IMR-90 (cell line): Measurements from ENCODE around the gene ADAMTS10. TPM values are rescaled to one million over a fixed set of nuclear protein-coding genes. Genes with fewer than 3 reads are reported as not detected.
"Not testable (repeated sequence)": the region's sequence is repeated elsewhere in the genome, so short reads cannot be mapped to it uniquely, and the experiment has no call there.

Experiments used
- ATAC-seq: fragments of 200-7000 bp; cut with Tn5 transposase; 2 replicates; pipeline ENCODE4 v1.9.1; 2020; ENCODE audit warnings: low read depth, mild to moderate bottlenecking, moderate library complexity
- BruUV-seq: library from RNA; stranded (reverse); fragments of 400-500 nt; replicated peaks from 2 replicates; lab custom pipeline; 2021; lab: Mats Ljungman, UMichigan
- CTCF ChIA-PET: fragments of 300-600 bp; formaldehyde crosslinking; extraction: SDS; loops from one replicate; lab custom pipeline; 2021; ENCODE audit warnings: antibody characterized with exemption; lab: Yijun Ruan, JAX
- POLR2A ChIA-PET: fragments of 300-600 bp; sonication (Branson Sonifier 250); formaldehyde crosslinking; loops from one replicate; lab custom pipeline; 2022; ENCODE audit warnings: antibody characterized with exemption; ENCODE audit not compliant: unreplicated experiment; lab: Charles Lee
- DNase-seq: peaks from one replicate; pipeline ENCODE4 v3.0.0; 2013
- H2AFZ ChIP-seq: replicated peaks from 2 replicates; pipeline ENCODE3; 2013; ENCODE audit warnings: low read length, mild to moderate bottlenecking; ENCODE audit not compliant: poor library complexity
- H2AK5ac ChIP-seq: 2 replicates; pipeline ENCODE4 v1.6.1; 2013; ENCODE audit warnings: low read depth, low read length, inconsistent platforms
- H2AK9ac ChIP-seq: replicated peaks from 2 replicates; pipeline ENCODE3; 2013; ENCODE audit warnings: mild to moderate bottlenecking, low read depth, low read length, moderate library complexity; ENCODE audit not compliant: poor library complexity
- H2BK120ac ChIP-seq: 2 replicates; pipeline ENCODE4 v1.6.1; 2013; ENCODE audit warnings: low read depth, low read length, inconsistent platforms
- H2BK15ac ChIP-seq: 3 replicates; pipeline ENCODE4 v1.6.1; 2013; ENCODE audit warnings: low read depth, low read length, inconsistent platforms
- H2BK20ac ChIP-seq: 2 replicates; pipeline ENCODE4 v1.6.1; 2013; ENCODE audit warnings: low read depth, mild to moderate bottlenecking, inconsistent platforms, low read length, moderate library complexity
- H2BK5ac ChIP-seq: 2 replicates; pipeline ENCODE4 v1.6.1; 2013; ENCODE audit warnings: mild to moderate bottlenecking, low read depth, low read length, inconsistent platforms; ENCODE audit not compliant: poor library complexity, severe bottlenecking
- H3K14ac ChIP-seq: replicated peaks from 2 replicates; pipeline ENCODE4 v1.6.1; 2013; ENCODE audit warnings: low read depth, low read length, inconsistent platforms
- H3K18ac ChIP-seq: 2 replicates; pipeline ENCODE4 v1.6.1; 2013; ENCODE audit warnings: low read depth, low read length, control low read depth
- H3K23ac ChIP-seq: 2 replicates; pipeline ENCODE4 v1.6.1; 2013; ENCODE audit warnings: low read depth, low read length, inconsistent platforms
- H3K27ac ChIP-seq: 2 replicates; pipeline ENCODE4 v1.5.1; 2013; ENCODE audit warnings: mild to moderate bottlenecking, control low read depth, low read length; ENCODE audit not compliant: insufficient read depth
- H3K27me3 ChIP-seq: 2 replicates; pipeline ENCODE4 v1.6.1; 2013; ENCODE audit warnings: low read length; ENCODE audit not compliant: control insufficient read depth, insufficient read depth
- H3K36me3 ChIP-seq: 2 replicates; pipeline ENCODE4 v1.6.1; 2013; ENCODE audit warnings: low read length, mixed read lengths; ENCODE audit not compliant: control insufficient read depth, insufficient read depth
- H3K4ac ChIP-seq: 2 replicates; pipeline ENCODE4 v1.6.1; 2013; ENCODE audit warnings: low read depth, low read length, inconsistent platforms
- H3K4me1 ChIP-seq: 2 replicates; pipeline ENCODE4 v1.6.1; 2013; ENCODE audit warnings: low read length, mixed read lengths; ENCODE audit not compliant: control insufficient read depth, insufficient read depth
- H3K4me2 ChIP-seq: 2 replicates; pipeline ENCODE4 v1.6.1; 2013; ENCODE audit warnings: low read depth, mild to moderate bottlenecking, control low read depth, low read length, moderate library complexity
- H3K4me3 ChIP-seq: 2 replicates; pipeline ENCODE4 v1.5.1; 2013; ENCODE audit warnings: low read depth, mild to moderate bottlenecking, control low read depth, low read length, moderate library complexity; ENCODE audit not compliant: insufficient read depth
- H3K56ac ChIP-seq: 2 replicates; pipeline ENCODE4 v1.6.1; 2013; ENCODE audit warnings: low read length, inconsistent platforms; ENCODE audit not compliant: insufficient read depth; ENCODE audit errors: extremely low read depth
- H3K79me1 ChIP-seq, 2 experiments: 2 replicates each; pipeline ENCODE4 v1.6.1; 2013; ENCODE audit warnings: low read length in 2 of 2, inconsistent platforms in 1 of 2, low read depth in 1 of 2
- H3K9ac ChIP-seq: 2 replicates; pipeline ENCODE4 v1.6.1; 2013; ENCODE audit warnings: low read depth, low read length, control low read depth
- H3K9me1 ChIP-seq: 2 replicates; pipeline ENCODE4 v1.6.1; 2013; ENCODE audit warnings: low read length, inconsistent platforms; ENCODE audit not compliant: insufficient read depth
- H3K9me3 ChIP-seq: 2 replicates; pipeline ENCODE4 v1.6.1; 2013; ENCODE audit warnings: low read length; ENCODE audit not compliant: control insufficient read depth, insufficient read depth
- H4K20me1 ChIP-seq: 2 replicates; pipeline ENCODE4 v1.6.1; 2013; ENCODE audit warnings: low read length, inconsistent platforms; ENCODE audit not compliant: insufficient read depth
- H4K5ac ChIP-seq: 2 replicates; pipeline ENCODE4 v1.6.1; 2013; ENCODE audit warnings: mild to moderate bottlenecking, low read depth, low read length, control low read depth
- H4K8ac ChIP-seq, 2 experiments: 2 replicates each; pipeline ENCODE4 v1.6.1; 2013; ENCODE audit warnings: low read depth in 2 of 2, low read length in 2 of 2, control low read depth in 1 of 2, inconsistent platforms in 1 of 2
- H4K91ac ChIP-seq: 2 replicates; pipeline ENCODE4 v1.6.1; 2013; ENCODE audit warnings: low read depth, low read length, inconsistent platforms; ENCODE audit not compliant: insufficient read depth
- WGBS, 2 experiments: methylation state at CpG; one replicate each; pipeline versions ENCODE4 v1.1.5 to v1.1.7; 2013; ENCODE audit warnings: missing lambda C conversion rate in 2 of 2; ENCODE audit not compliant: insufficient read length in 1 of 2; ENCODE audit errors: extremely low coverage in 2 of 2; 5-methylcytosine and 5-hydroxymethylcytosine counted together
- dilution Hi-C: fragments of 300-500 bp; cut with HindIII; formaldehyde crosslinking; loops from one replicate; pipeline ENCODE4 v1.14.3; 2018; ENCODE audit warnings: low sequenced_read_pairs; ENCODE audit not compliant: unreplicated experiment
- in situ Hi-C: fragments of 300-500 bp; cut with MboI; formaldehyde crosslinking; loops from 3 replicates; pipeline ENCODE4 v1.14.3; 2019; ENCODE audit warnings: low sequenced_read_pairs, inconsistent platforms, mixed read lengths
- intact Hi-C: fragments of 100-400 bp; cut with micrococcal nuclease; formaldehyde crosslinking; loops from 2 replicates; pipeline ENCODE4 v1.10.0; 2022
- polyA plus RNA-seq, 3 experiments: library from polyadenylated mRNA; depleted of rRNA; stranded (reverse); fragments of >200 nt; gene quantifications; 2 replicates each; pipeline ENCODE4 v1.2.3, GENCODE V29; 2012; ENCODE audit warnings: low replicate concordance in 1 of 3
- total RNA-seq: library from RNA; depleted of rRNA; stranded (reverse); fragments of >200 nt; gene quantifications from 2 replicates; pipeline ENCODE4 v1.2.3, GENCODE V29; 2012

ADAMTS10 gene
- total and polyA plus RNA-seq, 2 of the 4 experiments (the other 2 are of a cell fraction): 3.4 to 11.5 TPM

GRCh38 chr19:8564866-8565265, 45.6 kb downstream of the ADAMTS10 start:
- H2AFZ ChIP-seq, H4K8ac ChIP-seq, H3K56ac ChIP-seq, POLR2A ChIA-PET, H2BK20ac ChIP-seq, H2BK15ac ChIP-seq, BruUV-seq, H3K9me3 ChIP-seq, H3K4ac ChIP-seq, H3K14ac ChIP-seq, H3K4me2 ChIP-seq, H3K27me3 ChIP-seq, H3K9ac ChIP-seq, H2BK120ac ChIP-seq, H3K27ac ChIP-seq, dilution Hi-C loops, H2AK5ac ChIP-seq, H2BK5ac ChIP-seq, H3K36me3 ChIP-seq, H3K23ac ChIP-seq, ATAC-seq, H4K91ac ChIP-seq, H3K18ac ChIP-seq, H3K4me3 ChIP-seq, in situ Hi-C loops, H4K5ac ChIP-seq, H3K4me1 ChIP-seq, H2AK9ac ChIP-seq, DNase-seq, CTCF ChIA-PET, H4K20me1 ChIP-seq: not testable (repeated sequence)
- Histone ChIP-seq H3K9me1 (peaks cover 14% of the 10 kb centered on the region), H3K79me1 (peaks cover 0 to 15% of the 10 kb centered on the region in 2 experiments; a peak in 2 of 4 replicates)
- intact Hi-C loops: loop anchor here (5.0 kb wide), 1 partner anchor 93 kb away; no protein-coding TSS in a partner anchor
- WGBS, 2 experiments: 100% methylated on average over 4 of the region's 8 CpGs; no CpG with 5 or more reads in 1 of the 2 experiments
